WI38 (cell line): Measurements from ENCODE around the gene ALG5.

Experiments used
- H3K4me3 ChIP-seq: 2 replicates; pipeline ENCODE4 v1.5.1; 2011; ENCODE audit warnings: low read depth, mild to moderate bottlenecking, control low read depth, low read length
- CTCF ChIP-seq: IDR thresholded peaks from 2 replicates; pipeline ENCODE4 v1.5.1; 2012; ENCODE audit warnings: low read depth, mild to moderate bottlenecking, control low read depth, low read length

The ALG5 gene

GRCh38 chr13:36979361-36980050, 19.6 kb downstream of the ALG5 start:
- H3K4me3 ChIP-seq = no peak overlapping the region
- TF ChIP-seq CTCF = no peak

- TF ChIP-seq CTCF = no peak
Measured at GRCh38 chr13:36975172-36975571, 24.0 kb downstream of the ALG5 start.

GRCh38 chr13:36973621-36974295, 25.4 kb downstream of the ALG5 start:
- TF ChIP-seq CTCF = no peak
- H3K4me3 ChIP-seq = no peak overlapping the region

More at GRCh38 chr13:36975172-36975571, 24.0 kb downstream of the ALG5 start:
- no peak overlapping the region for H3K4me3 ChIP-seq

- no peak for TF ChIP-seq CTCF
Measured at GRCh38 chr13:36973009-36973408, 26.1 kb downstream of the ALG5 start.

GRCh38 chr13:36966404-36966803, 32.7 kb downstream of the ALG5 start:
- H3K4me3 ChIP-seq = no peak overlapping the region
- no peak for TF ChIP-seq CTCF

More at GRCh38 chr13:36973009-36973408, 26.1 kb downstream of the ALG5 start:
- H3K4me3 ChIP-seq = no peak overlapping the region

GRCh38 chr13:36965767-36966166, 33.4 kb downstream of the ALG5 start:
- no peak overlapping the region for H3K4me3 ChIP-seq
- no peak for TF ChIP-seq CTCF

- TF ChIP-seq CTCF = no peak
- no peak overlapping the region for H3K4me3 ChIP-seq
Measured at GRCh38 chr13:36959456-36960116, 39.6 kb downstream of the ALG5 start.
